ENCODE results near the gene E2F2.
A peak's percentile ranks its signal among the peaks of the same experiment; 100 is the strongest.
"Not testable (repeated sequence)": the region's sequence is repeated elsewhere in the genome, so short reads cannot be mapped to it uniquely, and the experiment has no call there.

Gene E2F2

DNA sequence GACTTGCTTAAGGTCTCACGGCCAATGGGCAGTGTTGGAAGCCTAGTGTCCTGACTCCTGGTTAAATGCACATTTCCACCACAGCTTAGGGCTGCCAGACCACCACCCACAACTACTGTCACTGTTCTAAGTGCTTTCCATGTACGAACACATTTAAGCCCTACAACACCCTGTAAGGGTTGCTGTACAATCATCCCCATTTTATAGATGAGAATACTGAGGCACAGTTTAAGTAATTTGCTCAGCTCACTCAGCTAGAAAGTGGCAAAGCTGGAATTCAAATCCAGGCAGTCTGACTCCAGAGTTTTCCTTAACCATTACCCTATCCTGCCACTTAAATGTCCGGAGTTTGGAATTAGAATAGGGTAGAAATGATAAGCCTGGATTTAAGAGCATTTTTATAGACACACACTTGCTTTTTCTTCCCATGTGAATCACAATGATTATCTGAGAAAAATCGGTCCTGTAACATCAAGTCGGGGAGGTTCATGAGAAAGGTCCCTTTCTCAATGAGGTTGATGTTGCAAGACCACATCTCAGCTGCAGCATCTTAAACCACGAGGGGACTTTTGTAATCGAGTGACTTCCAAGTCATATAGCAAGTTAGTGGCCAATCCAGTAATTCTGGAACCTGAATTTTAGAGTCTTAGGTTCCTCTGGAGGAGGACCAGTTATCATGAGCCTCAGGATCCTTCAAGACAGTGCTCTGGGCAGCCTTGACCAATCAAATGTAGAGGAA is 8.6 kb downstream of the E2F2 start:
- peak in 1 of 5 experiments; percentile 57 for DNase-seq

DNA sequence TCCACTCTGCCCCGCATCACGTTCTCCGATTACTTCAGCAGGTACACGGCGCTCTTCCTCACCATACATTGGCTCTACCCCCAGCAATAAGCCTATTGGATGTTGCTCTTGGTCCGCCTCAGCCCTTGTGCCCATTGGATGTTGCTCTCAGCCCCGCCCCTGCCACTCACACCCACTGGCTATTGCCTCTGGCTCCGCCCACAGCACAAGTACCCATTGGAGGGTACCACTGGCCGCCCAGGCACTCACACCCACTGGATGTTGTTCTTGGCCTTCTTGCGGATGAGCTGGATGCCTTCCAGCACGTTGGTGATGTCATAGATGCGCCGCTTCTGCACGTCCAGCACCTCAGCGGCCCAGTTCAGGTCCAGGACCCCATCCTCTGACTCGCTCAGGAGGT is 9.4 kb downstream of the E2F2 start:
- peak in 1 of 5 experiments; percentile 23 for DNase-seq

DNA sequence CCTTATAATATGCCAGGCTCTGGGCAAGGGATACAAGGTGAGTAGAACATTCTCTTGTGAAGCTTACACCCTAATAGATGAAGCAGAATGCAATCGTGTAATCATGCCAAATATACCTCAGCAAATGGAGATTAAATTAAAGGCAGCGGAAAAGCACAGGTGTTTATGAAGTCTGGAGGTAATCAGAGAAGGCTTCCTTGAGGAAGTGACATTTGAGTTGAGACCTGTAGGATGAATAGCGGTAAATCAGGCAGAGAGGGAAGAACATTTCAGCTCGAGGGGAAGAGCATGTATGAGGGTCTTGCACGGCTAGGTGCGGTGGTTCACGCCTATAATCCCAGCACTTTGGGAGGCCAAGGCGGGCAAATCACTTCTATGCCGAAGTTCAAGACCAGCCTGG is 13.5 kb downstream of the E2F2 start:
- DNase-seq: no peak

DNA sequence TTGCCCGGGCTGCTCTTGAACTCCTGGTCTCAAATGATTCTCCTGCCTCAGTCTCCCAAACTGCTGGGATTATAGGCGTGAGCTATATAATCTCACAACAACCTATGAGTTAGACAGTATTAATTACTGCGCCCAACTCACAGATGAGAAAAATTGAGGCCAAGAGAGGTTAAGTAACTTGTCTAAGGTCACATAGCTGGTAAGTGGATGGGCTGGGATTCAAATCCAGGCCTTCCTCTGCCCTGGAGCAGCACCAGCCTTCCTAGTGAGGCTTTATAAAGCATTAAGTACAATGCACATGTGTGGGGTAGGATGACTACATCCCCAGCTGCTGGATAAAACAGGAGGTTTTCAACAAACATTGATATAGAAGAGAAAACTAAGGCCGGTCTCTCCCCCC is 15.1 kb downstream of the E2F2 start:
- no peak for DNase-seq

DNA sequence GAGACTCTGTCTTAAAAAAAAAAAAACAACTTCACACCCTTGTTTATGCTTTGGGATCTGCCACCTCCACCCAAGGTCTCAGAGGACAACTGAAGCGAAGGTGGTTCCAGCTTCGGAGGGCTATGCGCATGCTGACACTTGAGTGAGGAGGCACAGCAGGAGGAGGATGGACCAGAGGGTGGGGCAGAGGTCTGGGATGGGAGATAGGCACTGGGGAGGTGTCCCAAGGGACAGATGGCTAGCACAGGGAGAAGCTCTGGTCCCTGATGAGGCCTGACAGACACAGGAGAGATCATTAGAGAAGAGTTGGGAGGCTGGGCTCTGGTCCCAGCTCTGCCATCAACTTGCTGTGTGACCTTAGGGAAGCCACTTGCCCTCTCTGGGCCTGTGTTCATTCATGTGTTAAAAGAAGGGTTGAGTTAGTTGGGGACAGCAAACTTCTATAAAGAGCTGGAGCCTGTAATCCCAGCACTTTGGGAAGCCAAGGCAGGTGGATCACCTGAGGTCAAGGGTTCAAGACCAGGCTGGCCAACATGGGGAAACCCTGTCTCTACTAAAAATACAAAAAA is 16.8 kb downstream of the E2F2 start:
- no peak for DNase-seq

DNA sequence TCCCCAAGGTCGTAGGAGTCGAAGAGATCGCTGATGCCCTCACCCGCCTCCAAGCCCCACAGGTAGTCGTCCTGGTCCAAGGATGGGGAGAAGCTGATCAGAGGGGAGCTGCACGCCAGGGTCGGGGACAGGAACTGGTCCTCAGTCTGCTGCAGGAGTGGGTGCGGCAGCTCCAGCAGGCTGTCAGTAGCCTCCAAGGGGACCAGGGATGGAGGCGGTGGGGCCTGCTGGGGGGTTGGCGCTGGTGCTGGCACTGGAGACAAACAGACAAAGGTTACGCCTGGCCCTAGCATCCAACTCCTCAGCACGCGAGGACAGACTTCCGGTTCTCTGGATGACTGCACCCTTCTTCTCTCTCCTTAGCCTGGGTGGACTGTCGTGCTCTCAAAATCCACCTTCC is 21.1 kb downstream of the E2F2 start:
- DNase-seq: no peak

DNA sequence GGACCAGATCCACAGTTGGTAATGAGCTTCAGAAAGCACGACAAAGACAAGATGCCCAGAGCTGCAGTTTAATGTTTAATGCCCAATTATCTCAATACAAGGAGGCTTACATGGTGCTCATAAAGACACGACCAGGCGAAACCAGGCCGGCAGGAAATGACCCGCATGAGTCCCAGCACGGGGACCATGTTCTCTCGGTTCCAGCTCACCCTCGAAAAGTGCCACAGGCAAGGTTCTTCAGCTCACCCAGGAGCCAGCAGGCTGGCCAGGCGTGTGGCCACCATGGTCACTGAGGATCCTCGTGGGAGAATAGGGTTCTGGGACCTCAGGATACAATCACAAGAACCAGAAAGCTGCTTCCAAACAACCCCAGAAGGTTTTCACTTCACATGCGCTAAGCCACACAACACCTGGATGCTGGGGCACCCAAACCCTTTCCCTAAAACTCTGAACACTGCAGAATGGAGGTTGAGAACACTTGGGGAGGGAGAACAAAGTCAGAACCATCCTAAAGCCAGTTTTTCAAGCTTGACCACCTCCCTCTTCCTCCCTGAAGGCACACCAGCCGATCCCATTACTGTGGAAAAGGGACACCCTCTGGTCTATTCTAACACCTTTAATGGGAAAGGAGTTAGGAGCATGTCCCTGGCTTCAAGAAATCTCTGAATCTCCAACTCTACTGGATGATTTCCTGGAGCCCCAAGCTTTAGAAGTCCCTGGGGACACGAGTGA is 24.5 kb downstream of the E2F2 start:
- no peak for DNase-seq

DNA sequence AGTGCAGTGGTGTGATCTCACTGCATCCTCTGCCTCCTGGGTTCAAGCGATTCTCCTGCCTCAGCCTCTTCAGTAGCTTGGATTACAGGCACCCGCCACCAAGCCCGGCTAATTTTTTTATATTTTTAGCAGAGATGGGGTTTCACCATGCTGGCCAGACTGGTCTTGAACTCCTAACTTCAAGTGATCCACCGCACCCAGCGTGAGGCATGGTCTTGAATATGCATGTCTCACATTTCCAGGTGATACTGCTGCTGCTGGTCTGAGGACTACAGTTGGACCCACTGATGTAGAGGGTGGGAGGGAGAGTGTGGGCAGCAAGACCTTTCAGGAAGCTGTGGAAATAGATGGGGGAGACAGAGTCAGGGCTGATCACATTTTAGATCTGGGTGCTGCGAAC is 25.2 kb downstream of the E2F2 start:
- DNase-seq: no peak

DNA sequence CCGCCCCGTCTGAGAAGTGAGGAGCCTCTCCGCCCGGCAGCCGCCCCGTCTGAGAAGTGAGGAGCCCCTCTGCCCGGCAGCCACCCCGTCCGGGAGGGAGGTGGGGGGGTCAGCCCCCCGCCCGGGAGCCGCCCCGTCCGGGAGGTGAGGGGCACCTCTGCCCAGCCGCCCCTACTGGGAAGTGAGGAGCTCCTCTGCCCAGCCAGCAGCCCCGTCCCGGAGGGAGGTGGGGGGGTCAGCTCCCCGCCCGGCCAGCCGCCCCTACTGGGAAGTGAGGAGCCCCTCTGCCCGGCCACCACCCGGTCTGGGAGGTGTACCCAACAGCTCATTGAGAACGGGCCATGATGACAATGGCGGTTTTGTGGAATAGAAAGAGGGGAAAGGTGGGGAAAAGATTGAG is 26.9 kb downstream of the E2F2 start:
- DNase-seq: not testable (repeated sequence)

DNA sequence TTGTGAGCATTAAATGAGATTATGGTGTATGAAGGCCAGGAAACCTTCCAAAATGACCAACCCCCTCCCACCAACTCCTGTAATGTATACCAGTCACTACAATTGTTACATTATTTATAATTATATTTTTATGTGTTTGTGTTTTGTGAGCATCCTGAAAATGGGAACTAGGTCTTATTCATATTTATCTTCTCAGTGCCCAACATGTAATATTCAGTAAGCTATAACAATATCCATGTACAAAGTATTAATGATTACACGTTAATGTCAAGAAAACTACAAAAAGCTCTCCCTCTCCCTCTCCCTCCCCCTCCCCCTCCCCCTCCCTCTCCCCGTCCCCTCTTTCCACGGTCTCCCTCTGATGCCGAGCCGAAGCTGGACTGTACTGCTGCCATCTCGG is 28.1 kb downstream of the E2F2 start:
- DNase-seq: no peak

DNA sequence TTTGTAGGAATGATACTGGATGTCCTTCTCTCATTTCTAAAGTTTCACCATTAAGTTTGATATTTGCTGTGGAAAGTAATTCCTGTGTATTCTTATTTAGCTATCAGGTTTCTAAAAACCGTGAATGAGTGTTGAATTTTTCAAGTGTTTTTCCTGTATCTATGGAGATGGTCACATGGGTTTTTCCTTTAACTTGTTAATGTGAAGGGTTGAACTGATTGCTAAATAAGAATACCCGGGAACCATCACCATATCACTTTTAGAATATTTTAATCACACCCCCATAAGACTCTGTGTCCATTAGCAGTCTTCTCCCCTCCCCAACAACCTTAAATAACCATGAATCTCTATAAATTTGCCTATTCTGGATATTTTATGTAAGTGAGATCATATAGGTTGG is 30.6 kb downstream of the E2F2 start:
- no peak for DNase-seq

DNA sequence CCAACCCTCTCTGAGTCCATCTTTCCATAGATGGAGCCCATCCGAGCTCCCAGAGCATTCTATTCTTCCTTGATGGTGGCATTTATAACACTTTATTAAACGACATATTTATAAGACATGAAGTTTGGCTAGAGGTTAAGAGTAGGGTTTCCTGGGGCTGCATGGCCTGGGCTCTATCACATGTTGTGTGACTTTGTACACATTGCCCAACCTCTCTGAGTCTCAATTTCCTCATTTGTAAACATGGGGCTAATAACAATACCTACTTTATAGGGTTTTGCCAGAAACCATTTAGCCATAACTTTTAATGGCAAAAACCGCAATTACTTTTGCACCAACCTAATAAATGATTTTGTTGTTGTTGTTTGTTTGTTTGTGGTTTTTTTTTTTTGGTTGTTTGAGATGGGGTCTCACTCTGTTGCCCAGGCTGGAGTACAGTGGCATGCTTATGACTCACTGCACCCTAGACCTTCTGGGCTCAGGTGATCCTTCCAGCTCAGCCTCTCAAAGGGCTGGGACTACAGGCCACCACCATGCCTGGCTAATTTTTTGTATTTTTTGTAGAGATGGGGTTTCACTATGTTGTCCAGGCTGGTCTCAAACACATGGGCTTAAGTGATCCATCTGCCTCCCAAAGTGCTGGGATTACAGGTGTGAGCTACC is 33.1 kb downstream of the E2F2 start:
- no peak for DNase-seq

DNA sequence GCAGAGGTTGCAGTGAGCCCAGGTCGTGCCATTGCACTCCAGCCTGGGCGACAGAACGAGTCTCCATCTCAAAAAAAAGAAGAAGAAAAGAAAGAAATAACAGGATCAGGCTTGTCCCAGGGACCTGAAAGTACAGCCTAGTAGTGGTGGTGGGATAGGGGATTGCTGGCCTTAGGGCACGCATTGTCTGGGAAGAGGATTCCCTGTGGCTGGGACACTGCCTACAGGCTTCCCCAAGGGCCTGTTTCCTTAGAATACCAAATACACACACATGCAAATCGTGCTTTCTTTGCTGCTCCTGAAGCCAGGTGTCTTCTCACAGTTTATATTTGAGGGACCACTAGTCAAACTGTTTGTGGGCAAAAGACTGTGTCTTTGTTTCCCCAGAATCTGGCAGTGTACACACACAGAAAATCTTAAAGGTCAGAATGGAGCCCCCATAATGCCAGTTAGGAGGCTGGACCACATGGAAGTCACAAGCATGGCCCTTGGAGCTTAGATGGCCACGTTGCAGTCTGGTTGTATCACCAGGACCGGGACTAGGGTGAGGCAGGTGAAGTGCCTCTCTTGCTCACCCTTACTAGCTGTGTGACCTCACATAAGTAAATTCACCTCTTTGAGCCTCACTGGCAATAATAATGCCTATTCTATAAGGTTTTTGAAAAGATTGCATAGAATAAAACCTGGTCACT is 34.4 kb downstream of the E2F2 start:
- no peak for DNase-seq

DNA sequence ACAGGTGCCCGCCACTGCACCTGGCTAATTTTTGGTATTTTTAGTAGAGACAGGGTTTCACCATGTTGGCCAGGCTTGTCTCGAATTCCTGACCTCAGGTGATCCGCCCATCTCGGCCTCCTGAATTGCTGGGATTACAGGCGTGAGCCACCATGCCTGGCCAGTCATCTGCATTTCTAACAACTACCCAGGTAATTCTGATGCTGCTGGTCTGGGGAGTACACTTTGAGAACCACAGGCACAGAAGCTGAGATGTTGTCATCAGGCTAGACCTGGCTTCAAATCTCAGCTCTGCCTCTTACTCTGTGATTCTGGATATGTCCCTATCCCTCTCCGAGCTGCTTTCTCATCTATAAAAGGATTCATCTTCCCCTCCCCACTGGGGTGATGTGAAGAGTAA is 36.2 kb downstream of the E2F2 start:
- not testable (repeated sequence) for DNase-seq

DNA sequence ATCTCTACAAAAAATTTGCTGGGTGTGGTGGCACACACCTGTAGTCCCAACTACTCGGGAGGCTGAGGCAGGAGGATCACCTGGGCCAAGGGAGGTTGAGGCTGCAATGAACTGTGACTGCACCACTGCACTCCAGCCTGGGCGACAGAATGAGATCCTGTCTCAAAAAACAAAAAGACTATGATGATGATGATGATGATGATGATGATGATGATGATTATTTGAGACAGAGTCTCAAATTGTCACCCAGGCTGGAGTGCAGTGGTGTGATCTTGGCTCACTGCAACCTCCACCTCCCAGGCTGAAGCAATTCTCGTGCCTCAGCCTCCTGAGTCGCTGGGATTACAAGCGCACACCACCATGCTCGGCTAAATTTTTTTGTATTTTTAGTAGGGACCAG is 38.3 kb downstream of the E2F2 start:
- DNase-seq: not testable (repeated sequence)

DNA sequence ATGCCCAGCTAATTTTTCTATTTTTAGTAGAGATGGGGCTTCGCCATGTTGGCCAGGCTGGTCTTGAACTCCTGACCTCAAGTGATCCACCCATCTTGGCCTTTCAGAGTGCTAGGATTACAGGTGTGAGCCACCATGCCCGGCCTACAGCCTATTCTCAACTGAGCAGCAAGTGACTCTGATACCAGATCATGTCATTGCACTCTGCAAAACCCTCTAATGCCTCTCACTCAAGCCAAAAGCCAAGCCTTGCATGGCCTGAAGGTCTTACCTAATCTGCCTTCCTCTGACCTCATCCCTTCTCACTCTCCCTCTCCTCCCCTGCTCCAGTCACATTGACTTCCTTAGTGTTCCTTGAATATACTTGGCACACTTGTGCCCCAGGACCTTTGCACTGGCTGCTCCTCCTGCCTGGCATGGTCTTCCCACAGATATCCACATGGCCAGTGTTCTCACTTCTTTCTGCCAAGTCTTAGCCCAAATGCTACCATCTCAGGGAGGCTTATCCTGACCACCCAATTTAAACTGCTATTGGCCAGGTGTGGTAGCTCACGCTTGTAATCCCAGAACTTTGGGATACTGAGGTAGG is 38.8 kb downstream of the E2F2 start:
- DNase-seq: no peak

DNA sequence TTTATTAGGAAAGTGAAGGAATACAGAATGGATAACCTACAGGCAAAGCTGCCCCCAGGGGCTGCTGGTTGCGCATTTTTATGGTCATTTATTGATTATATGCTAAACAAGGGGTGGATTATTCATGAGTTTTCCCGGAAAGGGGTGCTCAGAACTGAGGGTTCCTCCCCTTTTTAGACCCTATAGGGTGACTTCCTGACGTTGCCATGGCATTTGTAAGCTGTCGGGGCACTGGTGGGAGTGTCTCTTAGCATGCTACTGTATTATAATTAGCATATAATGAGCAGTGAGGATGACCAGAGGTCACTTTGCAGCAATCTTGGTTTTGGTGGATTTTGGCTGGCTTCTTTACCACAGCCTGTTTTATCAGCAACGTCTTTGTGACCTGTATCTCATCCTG is 41.2 kb downstream of the E2F2 start:
- DNase-seq: no peak

DNA sequence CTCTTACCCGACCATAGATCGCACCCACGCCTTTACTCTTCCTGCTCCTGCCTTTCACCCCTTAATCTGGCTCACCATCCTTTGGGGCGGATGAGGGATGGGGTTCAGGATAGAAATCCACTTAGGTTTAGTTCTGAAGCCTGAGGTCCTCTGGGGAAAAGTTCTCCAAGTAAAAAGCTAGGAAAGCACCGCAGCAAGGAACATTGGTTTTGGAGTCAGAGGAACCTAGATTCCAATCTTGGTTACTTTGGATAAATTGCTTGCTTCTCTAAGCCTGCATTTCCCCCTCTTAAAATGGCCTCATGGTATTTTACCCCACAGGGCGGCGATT is 46.1 kb downstream of the E2F2 start:
- no peak for DNase-seq

DNA sequence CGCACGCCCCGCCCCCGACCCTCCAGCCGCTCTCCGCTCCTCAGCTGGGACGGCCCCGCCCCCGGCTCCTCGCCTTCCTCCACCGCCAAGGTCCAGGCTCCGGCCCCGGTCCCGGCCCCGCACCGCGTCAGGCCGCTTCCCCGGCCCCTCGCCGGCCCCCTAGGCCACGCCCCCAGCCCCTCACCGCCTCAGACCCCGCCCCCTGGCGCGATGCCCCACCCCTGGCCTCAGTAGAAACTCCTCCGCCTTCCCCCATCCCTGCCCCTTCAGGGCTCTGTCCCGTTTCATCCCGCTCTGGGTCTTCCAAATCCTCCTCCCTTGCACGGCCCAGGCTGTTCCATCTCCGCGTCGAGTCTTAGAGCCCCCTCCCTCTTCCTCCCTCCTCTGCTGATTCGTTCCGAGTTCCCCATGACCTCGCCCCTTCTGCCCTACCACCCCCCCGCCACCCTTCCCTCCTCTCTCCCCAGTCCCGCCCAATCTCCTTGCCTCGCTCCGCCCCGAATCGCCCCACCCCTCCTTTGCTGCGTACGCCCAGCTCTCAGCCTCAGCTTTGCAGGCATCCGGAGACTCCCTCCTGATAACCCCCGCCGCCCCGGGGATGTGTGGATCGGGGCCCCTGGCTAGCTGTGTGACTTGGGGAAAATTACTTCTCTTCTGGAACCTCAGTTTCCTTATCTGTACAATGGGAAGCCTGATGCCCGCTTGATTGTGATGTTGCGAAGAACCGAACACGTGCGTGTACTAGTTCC is 46.6 kb downstream of the E2F2 start:
- DNase-seq: peak; percentile 77 to 94 (median 86)

DNA sequence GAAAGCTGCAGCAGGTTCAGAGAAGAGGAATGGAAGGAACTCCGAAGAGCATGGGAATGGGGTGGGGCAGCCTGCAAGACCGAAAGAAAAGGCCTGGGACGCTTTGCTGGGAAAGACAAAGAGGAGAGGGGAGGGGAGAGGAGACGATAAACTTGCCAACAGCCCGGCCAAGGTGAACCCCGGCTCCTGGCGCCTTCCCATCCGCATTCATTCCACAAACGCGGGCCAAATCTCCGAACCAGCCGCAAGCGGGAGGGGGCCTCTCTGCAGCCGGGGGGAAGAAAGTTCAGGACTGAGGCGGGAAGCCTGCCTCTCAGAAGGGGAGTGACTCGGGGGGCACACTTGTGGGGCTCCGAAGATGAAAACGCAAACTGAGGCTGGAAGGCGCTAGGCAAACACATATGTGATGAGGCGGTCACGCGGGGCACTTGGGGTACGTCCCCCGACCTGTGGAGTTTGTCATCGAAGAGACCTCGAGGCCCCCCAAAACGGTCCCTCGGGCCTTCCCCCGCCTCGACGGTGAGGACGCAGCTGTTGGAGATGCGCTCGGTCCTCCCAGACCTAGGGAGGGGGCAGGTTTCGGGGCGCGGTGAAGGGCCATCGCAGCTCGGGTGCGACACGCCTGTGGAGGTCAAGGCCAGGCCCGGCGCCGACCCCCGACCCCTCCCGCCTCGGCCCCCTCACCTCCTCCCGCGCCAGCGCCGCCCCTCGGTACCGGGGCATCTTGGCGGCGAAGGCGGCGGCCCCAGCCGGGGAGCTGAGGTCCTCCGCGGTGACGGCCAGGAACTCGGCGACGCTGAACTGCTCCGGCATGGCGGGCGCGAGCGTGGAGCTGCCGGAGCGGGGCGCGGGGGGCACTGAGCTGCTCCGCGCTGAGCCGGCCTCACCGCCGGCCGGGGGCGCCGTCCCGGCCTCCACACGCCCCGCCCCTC is 47.4 kb downstream of the E2F2 start, which contains the start of gene ASAP3:
ASAP3 (minus strand) TSS at position 859 of the 932 bp plus-strand sequence; CDS start at position 813, 46 bp downstream.
- DNase-seq: peak in 2 of 5 experiments; percentile 5 to 35

DNA sequence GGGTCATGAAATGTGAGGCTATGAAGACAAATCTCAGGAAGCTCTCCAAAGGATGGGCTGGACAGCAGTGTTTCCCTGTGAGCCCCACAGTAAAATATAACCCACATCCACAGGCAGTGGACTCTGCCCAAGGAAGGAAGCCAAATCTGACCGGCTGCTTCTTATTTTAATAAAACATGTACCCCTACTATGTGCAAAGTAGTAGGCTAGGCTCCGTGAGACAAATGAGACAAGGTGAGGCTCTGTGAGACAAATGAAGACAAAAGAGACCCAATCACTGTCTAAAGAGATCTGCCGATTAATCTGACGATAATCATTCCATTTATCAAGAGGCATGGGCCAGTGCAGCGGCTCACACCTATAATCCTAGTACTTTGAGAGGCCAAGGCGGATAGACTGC is 49.1 kb downstream of the E2F2 start:
- DNase-seq: no peak
